Activated naive CD8-positive, alpha-beta T cell treated with anti-CD3 and anti-CD28 coated beads, Interleukin-2, amount 10 ng/mL, durations not matched to agents 7 days and 5 days (primary cell): ENCODE data around the gene SMG1. TPM values are rescaled to one million over a fixed set of nuclear protein-coding genes. Genes with fewer than 3 reads are reported as not detected.
"Not testable (repeated sequence)": the region's sequence is repeated elsewhere in the genome, so short reads cannot be mapped to it uniquely, and the experiment has no call there.

Experiments used
- ATAC-seq: fragments of 150-1000 bp; cut with Tn5 transposase; one replicate; pipeline ENCODE4 v1.10.0; 2021; ENCODE audit warnings: low read depth, moderate library complexity
- POLR2A ChIA-PET: fragments of 350-600 bp; sonication (Branson Sonifier 250); formaldehyde crosslinking; loops from one replicate; lab custom pipeline; 2021; ENCODE audit warnings: antibody characterized with exemption; lab: Charles Lee
- DNase-seq: peaks from one replicate; pipeline ENCODE4 v3.0.0; 2021
- H3K27ac Mint-ChIP-seq: one replicate; pipeline ENCODE4 v1.8.0; 2022; ENCODE audit warnings: mild to moderate bottlenecking, mixed read lengths
- H3K27me3 Mint-ChIP-seq: one replicate; pipeline ENCODE4 v1.8.0; 2022; ENCODE audit warnings: mild to moderate bottlenecking, moderate library complexity, mixed read lengths
- H3K36me3 Mint-ChIP-seq: one replicate; pipeline ENCODE4 v1.8.0; 2021; ENCODE audit warnings: mild to moderate bottlenecking, mixed read lengths
- H3K4me1 Mint-ChIP-seq: one replicate; pipeline ENCODE4 v1.8.0; 2021; ENCODE audit warnings: mixed read lengths
- H3K4me3 Mint-ChIP-seq: one replicate; pipeline ENCODE4 v1.8.0; 2022; ENCODE audit warnings: mild to moderate bottlenecking, moderate library complexity, mixed read lengths
- H3K9me3 Mint-ChIP-seq: one replicate; pipeline ENCODE4 v1.8.0; 2021; ENCODE audit warnings: mixed read lengths
- total RNA-seq, 2 experiments: library from RNA; stranded (reverse); gene quantifications; one replicate each; pipeline ENCODE4 v1.2.3, GENCODE V29; 2021

Gene SMG1
- total RNA-seq, 2 experiments from 2014 or later = 130 to 132 TPM

- Mint-ChIP-seq H3K36me3 (no peaks in the 10 kb centered on the region), H3K9me3 (no peaks in the 10 kb centered on the region), H3K27me3 (peaks cover 2% of the 10 kb centered on the region), H3K27ac (no peak overlapping the region), H3K4me3 (no peak overlapping the region), H3K4me1 (peaks cover 15% of the 10 kb centered on the region)
- ATAC-seq (no peak), DNase-seq (no peak)
- POLR2A ChIA-PET = no interaction called here
These were observed 22.3 kb upstream of the SMG1 start for GRCh38 chr16:18948372-18949020.

GRCh38 chr16:18945233-18945632, 19.0 kb upstream of the SMG1 start:
- ATAC-seq (no peak), DNase-seq (no peak)
- POLR2A ChIA-PET = interaction anchor here (1.2 kb wide), 1 partner anchor 144 kb away, joined by 3 read pairs; no protein-coding TSS in a partner anchor
- no peak overlapping the region for H3K4me3 Mint-ChIP-seq
- no peaks in the 10 kb centered on the region for H3K9me3 Mint-ChIP-seq
- H3K36me3 Mint-ChIP-seq = no peaks in the 10 kb centered on the region
- H3K27me3 Mint-ChIP-seq = no peaks in the 10 kb centered on the region
- H3K4me1 Mint-ChIP-seq = peaks cover 9% of the 10 kb centered on the region
- H3K27ac Mint-ChIP-seq = no peak overlapping the region

GRCh38 chr16:18943414-18943813, 17.2 kb upstream of the SMG1 start:
- Mint-ChIP-seq H3K4me3 (no peak overlapping the region), H3K27me3 (no peaks in the 10 kb centered on the region), H3K36me3 (no peaks in the 10 kb centered on the region), H3K4me1 (peaks cover 8% of the 10 kb centered on the region), H3K27ac (no peak overlapping the region), H3K9me3 (no peaks in the 10 kb centered on the region)
- ATAC-seq (no peak), DNase-seq (no peak)
- POLR2A ChIA-PET = no interaction called here

- Mint-ChIP-seq H3K27me3 (no peaks in the 10 kb centered on the region), H3K27ac (no peak overlapping the region), H3K4me1 (peaks cover 12% of the 10 kb centered on the region), H3K9me3 (no peaks in the 10 kb centered on the region), H3K36me3 (no peaks in the 10 kb centered on the region), H3K4me3 (no peak overlapping the region)
- no peak for DNase-seq
- no peak for ATAC-seq
- POLR2A ChIA-PET = no interaction called here
These were observed 15.9 kb upstream of the SMG1 start for GRCh38 chr16:18942061-18942460.

- DNase-seq (no peak), ATAC-seq (no peak)
- no peak overlapping the region for H3K27ac Mint-ChIP-seq
- H3K27me3 Mint-ChIP-seq = no peaks in the 10 kb centered on the region
- H3K36me3 Mint-ChIP-seq = peaks cover 1% of the 10 kb centered on the region
- peaks cover 16% of the 10 kb centered on the region for H3K4me1 Mint-ChIP-seq
- H3K9me3 Mint-ChIP-seq = no peaks in the 10 kb centered on the region
- POLR2A ChIA-PET = no interaction called here
- no peak overlapping the region for H3K4me3 Mint-ChIP-seq
These were observed 15.3 kb upstream of the SMG1 start for GRCh38 chr16:18941471-18941870.

GRCh38 chr16:18938986-18939385, 12.8 kb upstream of the SMG1 start:
- POLR2A ChIA-PET = interaction anchor here (1.3 kb wide), 1 partner anchor 137 kb away, joined by 3 read pairs; the partner anchor contains the start of gene ARL6IP1
- no peak overlapping the region for H3K4me3 Mint-ChIP-seq
- no peaks in the 10 kb centered on the region for H3K9me3 Mint-ChIP-seq

GRCh38 chr16:18937390-18937789, 11.2 kb upstream of the SMG1 start:
- Mint-ChIP-seq H3K4me3 (no peak overlapping the region), H3K9me3 (no peaks in the 10 kb centered on the region), H3K36me3 (peaks cover 1% of the 10 kb centered on the region), H3K27me3 (peaks cover 8% of the 10 kb centered on the region), H3K27ac (no peak overlapping the region), H3K4me1 (peaks cover 10% of the 10 kb centered on the region)
- DNase-seq (no peak), ATAC-seq (no peak)
- POLR2A ChIA-PET = interaction anchor here (1.3 kb wide), 1 partner anchor 136 kb away, joined by 3 read pairs; the partner anchor contains the start of gene ARL6IP1

More at GRCh38 chr16:18938986-18939385, 12.8 kb upstream of the SMG1 start:
- DNase-seq (no peak), ATAC-seq (no peak)
- Mint-ChIP-seq H3K36me3 (peaks cover 1% of the 10 kb centered on the region), H3K27ac (no peak overlapping the region), H3K4me1 (peaks cover 10% of the 10 kb centered on the region), H3K27me3 (no peaks in the 10 kb centered on the region)

GRCh38 chr16:18936727-18937340, 10.6 kb upstream of the SMG1 start:
- ATAC-seq = peak; percentile 47
- POLR2A ChIA-PET = no interaction called here
- no peak overlapping the region for H3K4me3 Mint-ChIP-seq

GRCh38 chr16:18933501-18933900, 7.3 kb upstream of the SMG1 start:
- Mint-ChIP-seq H3K4me3 (no peak overlapping the region), H3K36me3 (peaks cover 1% of the 10 kb centered on the region), H3K9me3 (no peaks in the 10 kb centered on the region), H3K27ac (no peak overlapping the region), H3K27me3 (peaks cover 8% of the 10 kb centered on the region), H3K4me1 (peaks cover 10% of the 10 kb centered on the region)
- DNase-seq (no peak), ATAC-seq (no peak)
- POLR2A ChIA-PET = no interaction called here

More at GRCh38 chr16:18936727-18937340, 10.6 kb upstream of the SMG1 start:
- no peaks in the 10 kb centered on the region for H3K9me3 Mint-ChIP-seq
- H3K36me3 Mint-ChIP-seq = peaks cover 1% of the 10 kb centered on the region
- peaks cover 8% of the 10 kb centered on the region for H3K27me3 Mint-ChIP-seq
- H3K27ac Mint-ChIP-seq = no peak overlapping the region
- H3K4me1 Mint-ChIP-seq = peaks cover 10% of the 10 kb centered on the region
- DNase-seq = no peak

- peaks cover 7% of the 10 kb centered on the region for H3K4me1 Mint-ChIP-seq
- H3K4me3 Mint-ChIP-seq = no peak overlapping the region
- peaks cover 1% of the 10 kb centered on the region for H3K36me3 Mint-ChIP-seq
- H3K27ac Mint-ChIP-seq = no peak overlapping the region
- no peaks in the 10 kb centered on the region for H3K9me3 Mint-ChIP-seq
- POLR2A ChIA-PET = no interaction called here
- peaks cover 8% of the 10 kb centered on the region for H3K27me3 Mint-ChIP-seq
- DNase-seq (no peak), ATAC-seq (no peak)
These were observed 6.2 kb upstream of the SMG1 start for GRCh38 chr16:18932243-18932987.

- ATAC-seq (no peak), DNase-seq (no peak)
- POLR2A ChIA-PET = no interaction called here
- peaks cover 8% of the 10 kb centered on the region for H3K27me3 Mint-ChIP-seq
- H3K36me3 Mint-ChIP-seq = peaks cover under 1% of the 10 kb centered on the region
- H3K4me1 Mint-ChIP-seq = peaks cover 5% of the 10 kb centered on the region
- H3K4me3 Mint-ChIP-seq = no peak overlapping the region
- H3K9me3 Mint-ChIP-seq = no peaks in the 10 kb centered on the region
- H3K27ac Mint-ChIP-seq = no peak overlapping the region
These were observed 5.5 kb upstream of the SMG1 start for GRCh38 chr16:18931756-18932155.

GRCh38 chr16:18930095-18930494, 3.9 kb upstream of the SMG1 start:
- H3K27ac Mint-ChIP-seq, H3K27me3 Mint-ChIP-seq, H3K36me3 Mint-ChIP-seq, DNase-seq, H3K9me3 Mint-ChIP-seq, H3K4me1 Mint-ChIP-seq, ATAC-seq, POLR2A ChIA-PET, H3K4me3 Mint-ChIP-seq: not testable (repeated sequence)

- not testable (repeated sequence) for H3K4me3 Mint-ChIP-seq
These were observed 1.9 kb upstream of the SMG1 start for GRCh38 chr16:18928073-18928472.

More at GRCh38 chr16:18928073-18928472, 1.9 kb upstream of the SMG1 start:
- POLR2A ChIA-PET, H3K9me3 Mint-ChIP-seq, ATAC-seq, DNase-seq, H3K27me3 Mint-ChIP-seq, H3K36me3 Mint-ChIP-seq: not testable (repeated sequence)
- Mint-ChIP-seq H3K4me1 (peaks cover 12% of the 10 kb centered on the region), H3K27ac (peak overlapping the region; percentile 21)
